ENCODE measurements around the gene FBXO34.

The FBXO34 gene

DNA sequence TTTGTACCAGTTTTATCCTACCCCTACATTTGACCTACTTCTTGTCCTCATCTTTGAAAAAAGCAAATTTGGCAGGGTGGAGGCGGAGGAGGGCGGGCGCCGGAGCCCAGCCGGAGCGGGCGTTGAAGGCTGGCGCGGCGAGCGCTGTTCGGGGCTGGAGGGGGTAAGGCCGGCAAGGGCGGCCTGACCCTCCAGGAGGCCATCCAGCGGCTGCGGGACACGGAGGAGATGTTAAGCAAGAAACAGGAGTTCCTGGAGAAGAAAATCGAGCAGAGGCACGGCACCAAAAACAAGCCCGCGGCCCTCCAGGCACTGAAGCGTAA is 27.2 kb downstream of the FBXO34 start:
- DNase-seq, result no peak
- no peaks in the 10 kb centered on the region for H3K9me3 ChIP-seq
- TF ChIP-seq, protein P1, sequence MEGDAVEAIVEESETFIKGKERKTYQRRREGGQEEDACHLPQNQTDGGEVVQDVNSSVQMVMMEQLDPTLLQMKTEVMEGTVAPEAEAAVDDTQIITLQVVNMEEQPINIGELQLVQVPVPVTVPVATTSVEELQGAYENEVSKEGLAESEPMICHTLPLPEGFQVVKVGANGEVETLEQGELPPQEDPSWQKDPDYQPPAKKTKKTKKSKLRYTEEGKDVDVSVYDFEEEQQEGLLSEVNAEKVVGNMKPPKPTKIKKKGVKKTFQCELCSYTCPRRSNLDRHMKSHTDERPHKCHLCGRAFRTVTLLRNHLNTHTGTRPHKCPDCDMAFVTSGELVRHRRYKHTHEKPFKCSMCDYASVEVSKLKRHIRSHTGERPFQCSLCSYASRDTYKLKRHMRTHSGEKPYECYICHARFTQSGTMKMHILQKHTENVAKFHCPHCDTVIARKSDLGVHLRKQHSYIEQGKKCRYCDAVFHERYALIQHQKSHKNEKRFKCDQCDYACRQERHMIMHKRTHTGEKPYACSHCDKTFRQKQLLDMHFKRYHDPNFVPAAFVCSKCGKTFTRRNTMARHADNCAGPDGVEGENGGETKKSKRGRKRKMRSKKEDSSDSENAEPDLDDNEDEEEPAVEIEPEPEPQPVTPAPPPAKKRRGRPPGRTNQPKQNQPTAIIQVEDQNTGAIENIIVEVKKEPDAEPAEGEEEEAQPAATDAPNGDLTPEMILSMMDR (IDR thresholded peaks at IDR 0.05; ENCODE audit: low read depth, low read length), result no peak
- H3K4me3 ChIP-seq (ENCODE audit: low read depth, low read length), result no peak overlapping the region
- no peaks in the 10 kb centered on the region for H3K27me3 ChIP-seq
- no peaks in the 10 kb centered on the region; the same call in 1 of the 2 replicates for H3K36me3 ChIP-seq
- H3K4me1 ChIP-seq, result peaks cover 13% of the 10 kb centered on the region; the same call in 1 of the 2 replicates

DNA sequence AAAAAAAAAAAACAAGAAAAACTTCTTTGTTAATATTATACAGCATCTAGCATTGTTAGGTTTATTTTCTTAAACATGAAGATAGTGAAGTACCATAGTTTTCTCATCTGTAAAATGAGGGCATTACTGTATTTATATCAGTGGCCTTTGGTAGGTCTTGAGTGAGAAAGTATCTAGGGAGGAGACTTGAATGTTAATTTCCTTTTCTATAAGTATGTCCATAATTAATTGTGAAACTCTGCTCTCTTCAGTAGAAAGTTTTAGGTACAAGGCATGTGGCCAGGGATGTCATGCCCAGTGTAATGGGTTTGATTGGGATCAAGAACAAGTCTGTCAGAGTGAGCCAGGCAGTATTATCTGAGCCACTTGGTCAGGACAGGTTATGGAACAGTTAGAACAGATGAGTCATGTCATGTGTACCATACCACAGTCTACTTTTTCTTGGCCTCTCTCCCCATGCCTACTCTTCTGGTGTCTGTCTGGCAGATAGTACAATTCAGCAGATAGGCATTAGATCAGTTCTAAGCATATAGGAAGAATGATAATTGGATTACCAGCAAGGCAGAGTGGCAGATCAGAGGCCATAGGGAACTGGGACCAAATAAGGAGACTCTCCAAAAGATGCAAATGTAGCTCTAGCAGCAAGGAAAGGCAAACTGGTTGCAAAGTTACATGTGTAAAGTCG is 30.4 kb downstream of the FBXO34 start:
- Histone ChIP-seq H3K4me1 (peaks cover 18% of the 10 kb centered on the region), H3K27me3 (no peaks in the 10 kb centered on the region), H3K36me3 (no peaks in the 10 kb centered on the region; the same call in 1 of the 2 replicates), H3K9me3 (no peaks in the 10 kb centered on the region), H3K4me3 (ENCODE audit: low read depth, low read length) (no peak overlapping the region)
- DNase-seq, result peak; percentile 74
- TF ChIP-seq, protein P1 (IDR thresholded peaks at IDR 0.05; ENCODE audit: low read depth, low read length), result no peak

GRCh38 chr14:55302367-55303124 is 31.3 kb downstream of the FBXO34 start:
- TF ChIP-seq, protein P1 (IDR thresholded peaks at IDR 0.05; ENCODE audit: low read depth, low read length), result no peak
- Histone ChIP-seq H3K4me1 (peaks cover 18% of the 10 kb centered on the region), H3K36me3 (no peaks in the 10 kb centered on the region; the same call in 1 of the 2 replicates), H3K4me3 (ENCODE audit: low read depth, low read length) (no peak overlapping the region), H3K9me3 (no peaks in the 10 kb centered on the region), H3K27me3 (no peaks in the 10 kb centered on the region)
- no peak for DNase-seq

DNA sequence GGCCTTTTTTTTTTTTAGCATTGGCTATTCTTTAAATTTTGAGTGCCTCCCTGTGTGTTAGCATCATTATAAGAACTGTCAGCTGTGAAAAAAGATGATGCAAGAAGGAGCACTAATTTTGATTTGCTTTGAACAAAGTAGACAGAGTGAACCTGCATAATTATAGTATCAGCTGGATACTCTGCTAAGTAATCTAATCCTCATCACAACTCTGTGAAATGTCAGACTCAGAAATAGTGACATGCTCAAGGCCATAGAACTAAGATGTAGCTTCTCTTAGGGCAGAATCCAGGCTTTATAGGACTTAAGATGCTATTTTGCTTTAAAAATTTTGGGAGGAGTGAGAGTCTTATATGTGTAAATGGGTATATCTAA is 31.9 kb downstream of the FBXO34 start:
- TF ChIP-seq, protein P1 (IDR thresholded peaks at IDR 0.05; ENCODE audit: low read depth, low read length), result no peak
- Histone ChIP-seq H3K36me3 (no peaks in the 10 kb centered on the region; the same call in 1 of the 2 replicates), H3K4me1 (peaks cover 18% of the 10 kb centered on the region), H3K27me3 (no peaks in the 10 kb centered on the region), H3K9me3 (no peaks in the 10 kb centered on the region), H3K4me3 (ENCODE audit: low read depth, low read length) (no peak overlapping the region)
- DNase-seq, result no peak

- Histone ChIP-seq H3K4me1 (peaks cover 18% of the 10 kb centered on the region), H3K27me3 (no peaks in the 10 kb centered on the region), H3K9me3 (no peaks in the 10 kb centered on the region), H3K4me3 (ENCODE audit: low read depth, low read length) (no peak overlapping the region), H3K36me3 (no peaks in the 10 kb centered on the region; the same call in 1 of the 2 replicates)
- TF ChIP-seq, protein P1 (IDR thresholded peaks at IDR 0.05; ENCODE audit: low read depth, low read length), result no peak
- DNase-seq, result no peak
Measured at GRCh38 chr14:55303691-55304145, 32.5 kb downstream of the FBXO34 start.
